ENCODE measurements around the gene PHF11.
A peak's percentile ranks its signal among the peaks of the same experiment; 100 is the strongest.

The PHF11 gene

DNA sequence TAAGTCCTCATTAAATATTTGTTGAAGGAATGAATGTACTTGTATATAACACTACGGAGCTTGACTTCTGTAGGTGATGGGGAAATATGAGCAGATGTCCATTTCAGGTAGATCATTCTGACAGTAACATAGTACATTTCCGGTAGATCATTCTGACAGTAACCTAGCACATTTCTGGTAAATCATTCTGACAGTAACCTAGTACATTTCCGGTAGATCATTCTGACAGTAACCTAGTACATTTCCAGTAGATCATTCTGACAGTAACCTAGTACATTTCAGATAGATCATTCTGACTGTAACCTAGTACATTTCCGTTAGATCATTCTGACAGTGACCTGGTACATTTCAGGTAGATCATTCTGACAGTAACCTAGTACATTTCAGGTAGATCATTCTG is 2.5 kb downstream of the PHF11 start:
- peaks cover 0 to 11% (median 5%) of the 10 kb centered on the region in 4 donors for H3K4me1 ChIP-seq
- no peak for DNase-seq
- H3K36me3 ChIP-seq = no peaks in the 10 kb centered on the region
- H3K27me3 ChIP-seq = no peaks in the 10 kb centered on the region
- H3K9me3 ChIP-seq = no peaks in the 10 kb centered on the region
- peak overlapping the region in 1 of 2 donors; percentile 88 for H3K27ac ChIP-seq
- intact Hi-C loops (cut with DNase I; ENCODE audit: low total_unique reads) = no loop called here
- H3K4me3 ChIP-seq = no peak overlapping the region
- TF ChIP-seq, protein P1, sequence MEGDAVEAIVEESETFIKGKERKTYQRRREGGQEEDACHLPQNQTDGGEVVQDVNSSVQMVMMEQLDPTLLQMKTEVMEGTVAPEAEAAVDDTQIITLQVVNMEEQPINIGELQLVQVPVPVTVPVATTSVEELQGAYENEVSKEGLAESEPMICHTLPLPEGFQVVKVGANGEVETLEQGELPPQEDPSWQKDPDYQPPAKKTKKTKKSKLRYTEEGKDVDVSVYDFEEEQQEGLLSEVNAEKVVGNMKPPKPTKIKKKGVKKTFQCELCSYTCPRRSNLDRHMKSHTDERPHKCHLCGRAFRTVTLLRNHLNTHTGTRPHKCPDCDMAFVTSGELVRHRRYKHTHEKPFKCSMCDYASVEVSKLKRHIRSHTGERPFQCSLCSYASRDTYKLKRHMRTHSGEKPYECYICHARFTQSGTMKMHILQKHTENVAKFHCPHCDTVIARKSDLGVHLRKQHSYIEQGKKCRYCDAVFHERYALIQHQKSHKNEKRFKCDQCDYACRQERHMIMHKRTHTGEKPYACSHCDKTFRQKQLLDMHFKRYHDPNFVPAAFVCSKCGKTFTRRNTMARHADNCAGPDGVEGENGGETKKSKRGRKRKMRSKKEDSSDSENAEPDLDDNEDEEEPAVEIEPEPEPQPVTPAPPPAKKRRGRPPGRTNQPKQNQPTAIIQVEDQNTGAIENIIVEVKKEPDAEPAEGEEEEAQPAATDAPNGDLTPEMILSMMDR (IDR thresholded peaks at IDR 0.05) = no peak

DNA sequence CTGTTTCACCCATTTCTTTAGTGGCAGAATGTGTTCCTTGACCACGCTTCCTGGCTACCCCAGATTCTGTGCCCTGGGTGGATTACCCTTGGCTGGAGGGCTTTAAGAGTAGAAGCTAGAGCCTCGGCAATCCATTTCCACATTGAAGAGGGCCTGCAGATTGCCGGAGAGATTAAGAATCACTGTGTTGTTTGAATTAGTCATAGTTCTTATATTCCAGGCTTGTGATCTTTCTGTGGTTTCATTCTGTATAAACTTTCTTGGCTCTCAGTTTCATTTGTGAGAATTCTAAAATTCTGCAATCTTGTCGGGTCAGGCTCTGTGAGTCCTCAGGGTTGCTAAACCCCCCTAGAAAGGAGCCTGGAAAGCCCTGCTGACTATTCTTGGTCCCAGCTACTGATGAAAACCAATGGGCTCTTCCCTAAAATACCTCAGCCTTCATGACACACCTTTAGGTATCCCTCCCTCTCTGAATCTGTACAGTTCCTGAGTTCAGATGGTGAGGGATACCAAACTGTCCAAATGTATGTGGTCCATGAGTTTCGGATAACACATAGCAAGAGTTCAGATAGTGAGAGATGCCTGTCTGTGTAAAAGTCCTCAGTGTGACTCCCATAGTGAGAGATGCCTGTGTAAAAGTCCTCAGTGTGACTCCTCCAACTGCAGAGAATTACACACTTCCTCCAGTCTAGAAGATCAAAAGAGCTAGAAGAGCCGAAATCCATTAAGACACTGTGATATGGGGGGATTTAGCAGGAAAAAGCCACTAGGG is 4.3 kb downstream of the PHF11 start:
- H3K27me3 ChIP-seq = no peaks in the 10 kb centered on the region
- intact Hi-C loops (cut with DNase I; ENCODE audit: low total_unique reads) = no loop called here
- H3K36me3 ChIP-seq = peaks cover 0 to 6% (median 0%) of the 10 kb centered on the region in 3 donors
- H3K27ac ChIP-seq = peak overlapping the region in 1 of 2 donors; percentile 14
- H3K4me1 ChIP-seq = peaks cover 0 to 8% (median 2%) of the 10 kb centered on the region in 4 donors
- TF ChIP-seq, protein P1 (IDR thresholded peaks at IDR 0.05) = no peak
- H3K4me3 ChIP-seq = no peak overlapping the region
- DNase-seq = no peak
- no peaks in the 10 kb centered on the region for H3K9me3 ChIP-seq

DNA sequence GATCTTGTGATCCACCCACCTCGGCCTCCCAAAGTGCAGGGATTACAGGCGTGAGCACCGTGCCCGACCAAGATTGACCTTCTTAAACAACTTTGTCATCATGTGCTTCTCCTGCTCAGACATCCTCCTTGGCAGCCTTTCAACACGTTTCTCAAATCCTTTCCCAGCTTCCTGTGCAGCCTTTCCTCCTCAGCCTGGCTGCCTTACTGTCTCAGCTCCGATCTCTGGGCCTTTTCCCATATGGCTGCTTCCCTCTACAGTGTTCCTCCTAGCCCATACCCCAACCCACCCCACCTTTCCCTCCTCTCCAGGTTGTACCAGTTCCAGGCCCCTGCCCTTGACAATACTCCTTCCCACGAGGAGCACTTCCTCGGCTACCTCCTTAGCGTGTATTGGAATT is 7.2 kb downstream of the PHF11 start:
- Histone ChIP-seq H3K27me3 (no peaks in the 10 kb centered on the region), H3K4me1 (peaks cover 0 to 4% (median 0%) of the 10 kb centered on the region in 4 donors), H3K36me3 (peaks cover 6% of the 10 kb centered on the region in 3 donors), H3K4me3 (no peak overlapping the region), H3K27ac (no peak overlapping the region), H3K9me3 (no peaks in the 10 kb centered on the region)
- TF ChIP-seq, protein P1 (IDR thresholded peaks at IDR 0.05) = no peak
- intact Hi-C loops (cut with DNase I; ENCODE audit: low total_unique reads) = no loop called here
- peak in 1 of 2 donors; percentile 46 for DNase-seq

DNA sequence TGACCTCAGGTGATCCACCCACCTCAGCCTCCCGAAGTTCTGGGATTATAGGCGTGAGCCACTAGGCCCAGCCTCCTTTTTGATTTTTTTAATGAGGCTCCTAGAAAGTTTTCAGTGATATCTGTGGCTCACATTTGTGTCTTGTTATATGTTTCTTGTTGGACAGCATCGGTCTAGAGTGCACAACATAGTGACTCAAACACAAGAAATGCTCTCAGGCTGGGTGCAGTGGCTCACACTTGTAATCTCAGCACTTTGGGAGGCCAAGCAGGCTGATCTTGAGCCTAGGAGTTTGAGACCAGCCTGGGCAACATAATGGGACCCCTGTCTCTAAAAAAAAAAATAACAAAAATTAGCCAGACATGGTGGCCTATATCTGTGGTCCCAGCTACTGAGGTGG is 8.2 kb downstream of the PHF11 start:
- peaks cover 6 to 7% (median 6%) of the 10 kb centered on the region in 3 donors for H3K36me3 ChIP-seq
- H3K4me1 ChIP-seq = peaks cover 0 to 4% (median 0%) of the 10 kb centered on the region in 4 donors
- TF ChIP-seq, protein P1 (IDR thresholded peaks at IDR 0.05) = no peak
- no peak overlapping the region for H3K4me3 ChIP-seq
- no peak overlapping the region for H3K27ac ChIP-seq
- H3K9me3 ChIP-seq = no peaks in the 10 kb centered on the region
- intact Hi-C loops (cut with DNase I; ENCODE audit: low total_unique reads) = no loop called here
- H3K27me3 ChIP-seq = no peaks in the 10 kb centered on the region
- DNase-seq = no peak

DNA sequence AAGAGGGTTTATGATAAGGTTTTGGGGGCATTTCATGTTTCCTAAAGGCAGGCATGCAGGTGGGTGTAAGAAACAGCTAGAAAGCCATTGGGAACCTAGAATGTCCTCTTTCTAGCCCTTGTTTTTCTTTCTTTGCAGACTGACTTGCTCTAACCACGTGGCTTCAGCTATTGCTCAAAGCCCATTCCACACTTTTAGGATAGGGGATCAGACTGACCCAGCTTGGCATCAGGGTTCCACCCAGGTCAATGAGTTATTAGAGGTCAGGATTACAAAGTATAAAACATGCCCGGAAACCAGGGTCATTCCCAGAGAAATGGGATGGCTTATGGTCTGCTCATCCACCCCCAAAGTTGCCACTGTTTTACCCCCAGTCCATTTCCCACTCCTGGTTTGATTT is 16.8 kb downstream of the PHF11 start:
- DNase-seq = no peak
- TF ChIP-seq, protein P1 (IDR thresholded peaks at IDR 0.05) = no peak
- Histone ChIP-seq H3K4me1 (no peaks in the 10 kb centered on the region), H3K36me3 (peaks cover 25 to 50% (median 38%) of the 10 kb centered on the region in 3 donors), H3K27ac (no peak overlapping the region), H3K9me3 (no peaks in the 10 kb centered on the region), H3K4me3 (no peak overlapping the region), H3K27me3 (no peaks in the 10 kb centered on the region)
- intact Hi-C loops (cut with DNase I; ENCODE audit: low total_unique reads) = no loop called here

All from tibial artery (tissue), 4 donors.